ENCODE data around the gene CNN2. TPM values are rescaled to one million over a fixed set of nuclear protein-coding genes. Genes with fewer than 3 reads are reported as not detected.

Gene CNN2
- total RNA-seq, 1 donor from 2014 or later: 117 TPM

DNA sequence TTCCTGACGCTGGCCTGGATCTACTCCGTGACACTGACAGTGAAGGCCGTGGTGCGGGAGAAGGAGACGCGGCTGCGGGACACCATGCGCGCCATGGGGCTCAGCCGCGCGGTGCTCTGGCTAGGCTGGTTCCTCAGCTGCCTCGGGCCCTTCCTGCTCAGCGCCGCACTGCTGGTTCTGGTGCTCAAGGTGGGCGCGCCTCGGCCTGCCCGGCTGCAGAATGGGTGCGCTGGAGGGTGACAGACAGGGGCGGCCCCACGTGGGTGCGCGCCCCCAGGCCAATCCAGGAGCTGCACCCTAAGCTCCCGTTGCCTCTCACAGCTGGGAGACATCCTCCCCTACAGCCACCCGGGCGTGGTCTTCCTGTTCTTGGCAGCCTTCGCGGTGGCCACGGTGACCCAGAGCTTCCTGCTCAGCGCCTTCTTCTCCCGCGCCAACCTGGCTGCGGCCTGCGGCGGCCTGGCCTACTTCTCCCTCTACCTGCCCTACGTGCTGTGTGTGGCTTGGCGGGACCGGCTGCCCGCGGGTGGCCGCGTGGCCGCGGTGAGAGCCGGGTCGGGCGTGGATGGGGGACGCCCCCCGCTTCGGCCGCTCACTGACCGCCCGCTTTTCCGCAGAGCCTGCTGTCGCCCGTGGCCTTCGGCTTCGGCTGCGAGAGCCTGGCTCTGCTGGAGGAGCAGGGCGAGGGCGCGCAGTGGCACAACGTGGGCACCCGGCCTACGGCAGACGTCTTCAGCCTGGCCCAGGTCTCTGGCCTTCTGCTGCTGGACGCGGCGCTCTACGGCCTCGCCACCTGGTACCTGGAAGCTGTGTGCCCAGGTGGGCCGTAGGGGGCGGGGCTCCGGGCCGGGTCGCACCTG, 20.7 kb downstream of the CNN2 start:
- H3K27ac Mint-ChIP-seq (ENCODE audit: unreplicated experiment): no peak overlapping the region
- H3K36me3 Mint-ChIP-seq (ENCODE audit: unreplicated experiment): no peaks in the 10 kb centered on the region
- no peak for DNase-seq
- no peak overlapping the region for H3K4me3 Mint-ChIP-seq (ENCODE audit: unreplicated experiment)
- peaks cover 3% of the 10 kb centered on the region for H3K9me3 Mint-ChIP-seq (ENCODE audit: unreplicated experiment)
- peaks cover 2% of the 10 kb centered on the region for H3K27me3 Mint-ChIP-seq (ENCODE audit: unreplicated experiment)
- TF ChIP-seq CTCF (IDR thresholded peaks at IDR 0.05; ENCODE audit: partially characterized antibody, unreplicated experiment): no peak
- H3K4me1 Mint-ChIP-seq (ENCODE audit: low read depth, unreplicated experiment): no peaks in the 10 kb centered on the region

DNA sequence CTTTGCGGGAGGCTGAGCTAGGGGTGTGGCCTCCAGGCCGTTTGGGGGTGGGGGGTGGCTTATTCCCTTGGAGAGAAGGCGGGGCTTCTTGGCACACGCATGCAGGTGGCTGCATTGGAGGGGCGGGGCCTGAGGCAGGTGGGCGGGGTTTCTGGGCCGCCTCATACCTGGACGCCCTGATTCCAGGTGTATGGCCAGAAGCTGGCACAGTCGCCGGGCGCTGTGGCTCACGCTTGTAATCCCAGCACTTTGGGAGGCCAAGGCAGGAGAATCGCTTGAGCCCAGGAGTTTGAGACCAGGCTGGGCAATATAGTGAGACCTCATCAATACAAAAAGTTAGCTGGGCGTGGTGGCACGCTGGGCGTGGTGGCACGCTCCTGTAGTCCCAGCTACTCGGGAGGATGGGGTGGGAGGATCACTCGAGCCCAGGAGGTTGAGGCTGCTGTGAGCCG, 21.3 kb downstream of the CNN2 start:
- TF ChIP-seq CTCF (IDR thresholded peaks at IDR 0.05; ENCODE audit: partially characterized antibody, unreplicated experiment): no peak
- Mint-ChIP-seq H3K9me3 (ENCODE audit: unreplicated experiment) (peaks cover 3% of the 10 kb centered on the region), H3K36me3 (ENCODE audit: unreplicated experiment) (no peaks in the 10 kb centered on the region), H3K27ac (ENCODE audit: unreplicated experiment) (no peak overlapping the region), H3K4me3 (ENCODE audit: unreplicated experiment) (no peak overlapping the region), H3K4me1 (ENCODE audit: low read depth, unreplicated experiment) (no peaks in the 10 kb centered on the region), H3K27me3 (ENCODE audit: unreplicated experiment) (peaks cover 2% of the 10 kb centered on the region)
- no peak for DNase-seq

DNA sequence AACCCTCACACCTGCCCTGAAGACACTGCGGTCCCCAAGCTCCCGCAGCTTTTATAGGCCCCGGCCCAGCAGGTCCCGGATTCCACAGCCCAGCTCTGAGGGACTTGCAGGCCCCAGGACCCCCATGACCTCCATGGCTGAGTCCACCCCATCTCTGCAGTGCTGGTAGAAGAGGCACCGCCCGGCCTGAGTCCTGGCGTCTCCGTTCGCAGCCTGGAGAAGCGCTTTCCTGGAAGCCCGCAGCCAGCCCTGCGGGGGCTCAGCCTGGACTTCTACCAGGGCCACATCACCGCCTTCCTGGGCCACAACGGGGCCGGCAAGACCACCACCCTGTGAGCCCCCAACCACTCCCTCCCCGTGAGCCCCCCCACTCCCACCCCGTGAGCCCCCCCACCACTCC, 22.7 kb downstream of the CNN2 start:
- peaks cover 2% of the 10 kb centered on the region for H3K27me3 Mint-ChIP-seq (ENCODE audit: unreplicated experiment)
- H3K27ac Mint-ChIP-seq (ENCODE audit: unreplicated experiment): no peak overlapping the region

DNA sequence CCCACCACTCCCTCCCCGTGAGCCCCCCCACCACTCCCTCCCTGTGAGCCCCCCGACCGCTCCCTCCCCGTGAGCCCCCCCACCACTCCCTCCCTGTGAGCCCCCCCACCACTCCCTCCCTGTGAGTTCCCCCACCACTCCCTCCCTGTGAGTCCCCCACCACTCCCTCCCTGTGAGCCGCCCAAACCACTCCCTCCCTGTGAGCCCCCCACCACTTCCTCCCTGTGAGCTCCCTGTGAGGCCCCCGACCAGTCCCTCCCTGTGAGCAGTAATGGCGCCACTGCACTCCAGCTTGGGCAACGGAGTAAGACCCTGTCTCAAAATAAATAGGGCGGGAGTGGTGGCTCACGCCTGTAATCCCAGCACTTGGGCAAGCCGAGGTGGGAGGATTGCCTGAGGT, 23.4 kb downstream of the CNN2 start:
- no peak overlapping the region for H3K4me3 Mint-ChIP-seq (ENCODE audit: unreplicated experiment)
- no peaks in the 10 kb centered on the region for H3K4me1 Mint-ChIP-seq (ENCODE audit: low read depth, unreplicated experiment)
- no peak overlapping the region for H3K27ac Mint-ChIP-seq (ENCODE audit: unreplicated experiment)
- no peaks in the 10 kb centered on the region for H3K36me3 Mint-ChIP-seq (ENCODE audit: unreplicated experiment)
- H3K9me3 Mint-ChIP-seq (ENCODE audit: unreplicated experiment): peaks cover 6% of the 10 kb centered on the region
- DNase-seq: no peak
- H3K27me3 Mint-ChIP-seq (ENCODE audit: unreplicated experiment): peaks cover 2% of the 10 kb centered on the region
- TF ChIP-seq CTCF (IDR thresholded peaks at IDR 0.05; ENCODE audit: partially characterized antibody, unreplicated experiment): no peak

More for the DNA sequence above, 22.7 kb downstream of the CNN2 start:
- no peak for TF ChIP-seq CTCF (IDR thresholded peaks at IDR 0.05; ENCODE audit: partially characterized antibody, unreplicated experiment)
- no peak for DNase-seq
- H3K9me3 Mint-ChIP-seq (ENCODE audit: unreplicated experiment): peaks cover 6% of the 10 kb centered on the region
- no peak overlapping the region for H3K4me3 Mint-ChIP-seq (ENCODE audit: unreplicated experiment)
- H3K4me1 Mint-ChIP-seq (ENCODE audit: low read depth, unreplicated experiment): no peaks in the 10 kb centered on the region
- no peaks in the 10 kb centered on the region for H3K36me3 Mint-ChIP-seq (ENCODE audit: unreplicated experiment)
